PC-9 (cell line): ENCODE results near the gene PCNA. TPM values are rescaled to one million over a fixed set of nuclear protein-coding genes. Genes with fewer than 3 reads are reported as not detected.

Experiments
- BruUV-seq: library from RNA; stranded (reverse); fragments of 400-500 nt; replicated peaks from 2 replicates; lab custom pipeline; 2021; lab: Mats Ljungman, UMichigan
- CTCF ChIA-PET: fragments of 300-600 bp; sonication (Branson Sonifier 250); formaldehyde crosslinking; loops from one replicate; lab custom pipeline; 2022; ENCODE audit warnings: antibody characterized with exemption; lab: Charles Lee
- POLR2A ChIA-PET: fragments of 300-600 bp; sonication (Branson Sonifier 250); formaldehyde crosslinking; loops from one replicate; lab custom pipeline; 2022; ENCODE audit warnings: antibody characterized with exemption; ENCODE audit not compliant: unreplicated experiment; lab: Charles Lee
- DNase-seq, 2 experiments: peaks; one replicate each; pipeline versions ENCODE4 v3.0.0 to v3.0.0-alpha.2; 2015 to 2022; ENCODE audit warnings: mixed read lengths in 1 of 2
- H2AFZ ChIP-seq: fragments of 200-600 bp; sonication (generic); 2 replicates; pipeline ENCODE4 v1.8.1; 2017; ENCODE audit warnings: antibody characterized with exemption
- H3F3A ChIP-seq: fragments of 200-600 bp; sonication (generic); 2 replicates; pipeline ENCODE4 v1.8.1; 2017; ENCODE audit warnings: antibody characterized with exemption, mild to moderate bottlenecking, low read depth; ENCODE audit not compliant: insufficient read depth
- H3K27ac ChIP-seq: fragments of 200-600 bp; sonication (generic); 2 replicates; pipeline ENCODE4 v1.6.1; 2016; ENCODE audit warnings: mixed run types
- H3K27me3 ChIP-seq: fragments of 200-600 bp; sonication (generic); 2 replicates; pipeline ENCODE4 v1.6.1; 2016; ENCODE audit warnings: low read depth, mixed run types; ENCODE audit not compliant: insufficient read depth
- H3K36me3 ChIP-seq: fragments of 200-600 bp; sonication (generic); 2 replicates; pipeline ENCODE4 v1.6.1; 2016; ENCODE audit warnings: low read depth, mixed run types
- H3K4me1 ChIP-seq: fragments of 200-600 bp; sonication (generic); replicated peaks from 2 replicates; pipeline ENCODE4 v1.6.1; 2016; ENCODE audit warnings: mixed run types; ENCODE audit not compliant: insufficient read depth
- H3K4me2 ChIP-seq: fragments of 200-600 bp; sonication (generic); 2 replicates; pipeline ENCODE4 v1.6.1; 2017; ENCODE audit warnings: mixed run types
- H3K4me3 ChIP-seq: fragments of 200-600 bp; sonication (generic); 2 replicates; pipeline ENCODE4 v1.6.1; 2016; ENCODE audit warnings: mixed run types
- H3K79me2 ChIP-seq: fragments of 200-600 bp; sonication (generic); 2 replicates; pipeline ENCODE4 v1.6.1; 2017; ENCODE audit warnings: low read depth, mixed run types
- H3K9me2 ChIP-seq: fragments of 200-600 bp; sonication (generic); 2 replicates; pipeline ENCODE4 v1.8.1; 2017; ENCODE audit warnings: mild to moderate bottlenecking; ENCODE audit not compliant: insufficient read depth
- H3K9me3 ChIP-seq: fragments of 200-600 bp; sonication (generic); 2 replicates; pipeline ENCODE4 v1.8.1; 2016; ENCODE audit warnings: low read depth; ENCODE audit not compliant: insufficient read depth
- H4K20me1 ChIP-seq: fragments of 200-600 bp; sonication (generic); 2 replicates; pipeline ENCODE4 v1.8.1; 2017; ENCODE audit not compliant: insufficient read depth
- CTCF ChIP-seq: fragments of 200-600 bp; sonication (generic); conservative IDR thresholded peaks from 2 replicates; pipeline ENCODE4 v1.6.1; 2017; ENCODE audit warnings: mixed run types, antibody characterized with exemption, mild to moderate bottlenecking, moderate library complexity
- EZH2 ChIP-seq: fragments of 200-600 bp; sonication (generic); IDR thresholded peaks from 2 replicates; pipeline ENCODE4 v1.8.0; 2017; ENCODE audit warnings: antibody characterized with exemption, low read depth
- intact Hi-C: fragments of 100-400 bp; cut with micrococcal nuclease; formaldehyde crosslinking; loops from one replicate; pipeline ENCODE4 v1.10.0; 2022; ENCODE audit not compliant: unreplicated experiment
- total RNA-seq: library from RNA; stranded (reverse); gene quantifications from 2 replicates; pipeline ENCODE4 v1.2.3, GENCODE V29; 2021

PCNA gene
- total RNA-seq, 1 experiment from 2014 or later, result 207 TPM

- Histone ChIP-seq H3K27ac (peak within 1 kb of the TSS; percentile 67), H3K9me2 (no peaks in the 10 kb centered on the region), H3K79me2 (peaks cover 45% of the 10 kb centered on the region), H3K27me3 (no peaks in the 10 kb centered on the region), H3K4me2 (peak within 1 kb of the TSS; percentile 84), H4K20me1 (0 out of 2 replicates have a peak, but pooled peaks cover 3% of the 10 kb centered on the region), H3K4me1 (peaks cover 14% of the 10 kb centered on the region), H2AFZ (peak within 1 kb of the TSS; percentile 86), H3K36me3 (no peaks in the 10 kb centered on the region), H3F3A (no peaks in the 10 kb centered on the region; the same call in 1 of the 2 replicates), H3K9me3 (no peaks in the 10 kb centered on the region), H3K4me3 (peak within 1 kb of the TSS; percentile 69)
- peak; percentile 97 to 100 for DNase-seq
- intact Hi-C loops, result loop anchor here (1.0 to 2.0 kb wide), 3 partner anchors 26 to 322 kb away; no protein-coding TSS in a partner anchor
- TF ChIP-seq CTCF (peak; percentile 59; the same call in 1 of the 2 replicates), EZH2 (no peak)
- ChIA-PET CTCF (interaction anchor here (0.5 to 2.4 kb wide), 24 partner anchors 11 to 709 kb away, joined by 3 to 105 read pairs (median 5); no protein-coding TSS in a partner anchor), POLR2A (interaction anchor here (0.5 to 1.0 kb wide), 13 partner anchors 10 to 811 kb away, joined by 3 to 27 read pairs (median 6); no protein-coding TSS in a partner anchor)
- BruUV-seq, result no TSS peak
Observed at GRCh38 chr20:5126512-5127203, 6.9 kb upstream of the PCNA start, which contains the start of gene CDS2. Gene CDS2, plus strand, starts transcription at chr20:5127008. Its CDS starts 85 bp downstream, at chr20:5127093.

GRCh38 chr20:5122873-5123260 lies 3.1 kb upstream of the PCNA start:
- H3K27me3 ChIP-seq, result no peaks in the 10 kb centered on the region
- no peak overlapping the region for H3K27ac ChIP-seq
- H3K4me3 ChIP-seq, result no peak overlapping the region
- H3K36me3 ChIP-seq, result peaks cover 9% of the 10 kb centered on the region
- no peak for DNase-seq
- H3K9me3 ChIP-seq, result no peaks in the 10 kb centered on the region
- ChIA-PET CTCF (no interaction called here), POLR2A (no interaction called here)
- H2AFZ ChIP-seq, result no peak overlapping the region
- TF ChIP-seq EZH2 (no peak), CTCF (no peak)
- intact Hi-C loops, result no loop called here
- H3F3A ChIP-seq, result peaks cover 11% of the 10 kb centered on the region
- no TSS peak for BruUV-seq
- peaks cover 17% of the 10 kb centered on the region for H3K4me1 ChIP-seq
- no peak overlapping the region for H3K4me2 ChIP-seq
- H4K20me1 ChIP-seq, result peaks cover 11% of the 10 kb centered on the region
- no peaks in the 10 kb centered on the region for H3K9me2 ChIP-seq
- peaks cover 27% of the 10 kb centered on the region for H3K79me2 ChIP-seq

GRCh38 chr20:5120185-5120476 lies 373 bp upstream of the PCNA start:
- ChIA-PET CTCF (interaction anchor here (0.6 to 0.9 kb wide), 2 partner anchors 72 to 77 kb away, joined by 6 to 15 read pairs; no protein-coding TSS in a partner anchor), POLR2A (interaction anchor here (0.6 to 0.7 kb wide), 3 partner anchors 73 to 152 kb away, joined by 3 to 4 read pairs (median 3); no protein-coding TSS in a partner anchor)
- DNase-seq, result no peak
- TF ChIP-seq CTCF (no peak), EZH2 (no peak)
- Histone ChIP-seq H3K79me2 (peaks cover 42% of the 10 kb centered on the region), H3K4me3 (peak overlapping the region; percentile 94), H3K4me2 (peak overlapping the region; percentile 96), H3K27ac (no peak overlapping the region), H3K27me3 (no peaks in the 10 kb centered on the region), H4K20me1 (peaks cover 16% of the 10 kb centered on the region), H3K9me2 (no peaks in the 10 kb centered on the region), H3K36me3 (peaks cover 36% of the 10 kb centered on the region), H3K4me1 (peaks cover 29% of the 10 kb centered on the region), H2AFZ (peak overlapping the region; percentile 97), H3K9me3 (no peaks in the 10 kb centered on the region), H3F3A (peaks cover 38% of the 10 kb centered on the region)
- intact Hi-C loops, result no loop called here
- TSS peak; percentile 75 for BruUV-seq
